Measurements from ENCODE around the gene TRIO. TPM values are rescaled to one million over a fixed set of nuclear protein-coding genes. Genes with fewer than 3 reads are reported as not detected.

TRIO gene
- total and polyA plus RNA-seq, 10 of the 15 experiments (the other 5 are each of a cell fraction or from before 2014, with no cell fraction given) = 5.1 to 96.4 (median 44.6) TPM

DNA sequence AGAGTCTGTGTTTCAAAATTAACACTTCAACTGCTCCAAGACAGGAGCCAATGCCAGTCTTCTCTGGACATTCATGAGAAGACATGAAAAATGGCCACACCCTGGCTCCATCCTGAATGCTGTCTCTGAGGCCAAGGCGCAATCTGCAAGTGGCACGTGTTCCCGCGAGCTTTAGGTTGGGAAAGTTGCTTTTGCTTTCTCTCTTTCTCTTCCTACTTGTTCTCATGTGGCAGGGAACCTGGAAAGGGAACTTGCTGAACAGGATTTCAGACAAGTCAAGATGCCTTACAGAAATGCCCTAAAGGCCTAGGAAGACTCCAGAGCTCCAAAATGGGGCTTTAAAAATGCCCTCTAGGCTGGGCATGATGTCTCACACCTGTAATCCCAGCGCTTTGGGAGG lies 346.5 kb downstream of the TRIO start:
- ATAC-seq (no peak), DNase-seq (ENCODE audit: low read depth, low spot score) (no peak), FAIRE-seq (no peak)
- CTCF ChIA-PET = interaction anchor here (1.0 to 1.3 kb wide), 2 partner anchors 15 to 127 kb away, joined by 3 to 4 read pairs; no protein-coding TSS in a partner anchor
- Histone ChIP-seq H3K27ac (ENCODE audit: control insufficient read depth, insufficient read depth) (no peak overlapping the region), H2AFZ (ENCODE audit: control insufficient read depth, low read depth, low read length) (no peak overlapping the region), H3K9ac (ENCODE audit: control insufficient read depth, insufficient read depth, low read length) (no peak overlapping the region), H3K4me1 (ENCODE audit: control insufficient read depth, insufficient read depth, low read length) (no peaks in the 10 kb centered on the region), H3K27me3 (replicated peaks in 1 of 2; ENCODE audit: control insufficient read depth in 2 of 2, insufficient read depth in 2 of 2, low read length in 1 of 2) (no peaks in the 10 kb centered on the region), H3K9me3 (replicated peaks; ENCODE audit: control insufficient read depth, insufficient read depth, low read length) (no peaks in the 10 kb centered on the region), H3K4me2 (ENCODE audit: control insufficient read depth, insufficient read depth) (no peak overlapping the region), H4K20me1 (ENCODE audit: control insufficient read depth, insufficient read depth) (no peaks in the 10 kb centered on the region), H3K79me2 (ENCODE audit: control insufficient read depth, insufficient read depth, low read length) (no peaks in the 10 kb centered on the region), H3K4me3 (no peak overlapping the region), H3K36me3 (ENCODE audit: control insufficient read depth in 2 of 2, insufficient read depth in 2 of 2, low read length in 1 of 2) (peaks cover 9 to 31% of the 10 kb centered on the region in 2 experiments)
- in situ Hi-C loops (cut with MboI) = no loop called here
- 97% methylated on average over 5 of the region's 5 CpGs for WGBS (ENCODE audit: insufficient coverage, insufficient replicate concordance, low lambda C conversion rate, missing lambda C conversion rate)
- SMC1A ChIA-PET (ENCODE audit: uncharacterized antibody, unreplicated experiment) = interaction anchor here (1.2 kb wide), 1 partner anchor 10 kb away, joined by 5 read pairs; no protein-coding TSS in a partner anchor
- no TSS peak for BruUV-seq (replicated peaks)
- POLR2A ChIA-PET = no interaction called here
- RAD21 ChIA-PET (ENCODE audit: unreplicated experiment) = interaction anchor here (1.4 kb wide), 1 partner anchor 159 kb away, joined by 3 read pairs; no protein-coding TSS in a partner anchor
- TF ChIP-seq TBL1XR1 (IDR thresholded peaks at IDR 0.05; ENCODE audit: low read depth, low read length) = no peak
- no peak for TF ChIP-seq NBN (IDR thresholded peaks at IDR 0.05)
- no peak for TF ChIP-seq ETV6 (conservative IDR thresholded peaks at IDR 0.05 in 1 of 2, IDR thresholded peaks at IDR 0.05 in 1 of 2; ENCODE audit: borderline replicate concordance in 1 of 2, low read depth in 1 of 2)
- no peak for TF ChIP-seq ZNF622 (IDR thresholded peaks at IDR 0.05)
- TF ChIP-seq CREM (IDR thresholded peaks at IDR 0.05; ENCODE audit: low read depth) = no peak
- TF ChIP-seq EP300 (IDR thresholded peaks at IDR 0.05; ENCODE audit: borderline replicate concordance in 1 of 2, control insufficient read depth in 1 of 2, low read depth in 2 of 2, low read length in 2 of 2) = no peak
- TF ChIP-seq POLR2AphosphoS5 (IDR thresholded peaks at IDR 0.05; ENCODE audit: low read length) = no peak
- no peak for TF ChIP-seq USF2 (IDR thresholded peaks at IDR 0.05; ENCODE audit: borderline replicate concordance, low read depth, low read length)
- TF ChIP-seq SREBF1 (IDR thresholded peaks at IDR 0.05; ENCODE audit: low read length) = no peak
- no peak for TF ChIP-seq TCF7 (IDR thresholded peaks at IDR 0.05; ENCODE audit: borderline replicate concordance)
- TF ChIP-seq ZNF687 (IDR thresholded peaks at IDR 0.05) = no peak
- no peak for TF ChIP-seq POLR2A (IDR thresholded peaks at IDR 0.05; ENCODE audit: low read depth, low read length)
- intact Hi-C loops (cut with micrococcal nuclease; ENCODE audit: unreplicated experiment) = no loop called here
